Measurements from ENCODE around the gene NKIRAS1. TPM values are rescaled to one million over a fixed set of nuclear protein-coding genes. Genes with fewer than 3 reads are reported as not detected.

The NKIRAS1 gene
- total RNA-seq, 2 experiments from 2014 or later: 4.0 to 4.7 TPM

DNA sequence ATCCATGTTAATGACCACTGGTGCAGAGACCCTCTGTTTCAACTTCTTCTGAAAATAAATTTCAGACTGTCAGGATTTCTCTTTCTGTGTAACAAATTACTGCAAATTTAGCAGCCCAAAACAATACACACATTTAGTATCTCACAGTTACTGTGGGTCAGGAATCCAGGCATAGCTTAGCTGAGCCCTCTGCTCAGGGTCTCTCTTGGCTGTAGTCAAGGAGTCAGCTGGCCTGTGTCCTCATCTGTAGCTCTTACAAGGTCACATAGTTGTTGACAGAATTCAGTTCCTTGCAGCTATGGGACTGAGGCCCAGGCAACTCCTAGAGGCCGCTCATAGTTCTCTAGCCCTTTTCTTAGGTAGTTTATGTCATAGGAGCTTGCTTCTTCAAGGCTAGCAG is 51.9 kb downstream of the NKIRAS1 start:
- POLR2A ChIA-PET: interaction anchor here (0.6 to 1.3 kb wide), 2 partner anchors 9 to 59 kb away, joined by 3 read pairs; no protein-coding TSS in a partner anchor
- H3K36me3 ChIP-seq (ENCODE audit: insufficient read depth, low read length): peaks cover 16% of the 10 kb centered on the region; the same call in 1 of the 2 replicates
- H2AFZ ChIP-seq (ENCODE audit: low read length): no peak overlapping the region
- H3K4me3 ChIP-seq (ENCODE audit: low read depth, low read length, poor library complexity, severe bottlenecking): no peak overlapping the region
- no peaks in the 10 kb centered on the region for H3K9me2 ChIP-seq (ENCODE audit: insufficient read depth, low read length)
- H3K79me2 ChIP-seq (ENCODE audit: insufficient read depth, low read depth, low read length): peaks cover 44% of the 10 kb centered on the region; the same call in 1 of the 2 replicates
- H3K9me3 ChIP-seq (ENCODE audit: low read length): no peaks in the 10 kb centered on the region
- CTCF ChIA-PET (ENCODE audit: unreplicated experiment): no interaction called here
- H3K4me2 ChIP-seq (ENCODE audit: low read length): no peak overlapping the region
- BruUV-seq (replicated peaks): no TSS peak
- peaks cover 29% of the 10 kb centered on the region for H3K4me1 ChIP-seq (ENCODE audit: insufficient read depth, low read length, poor library complexity, severe bottlenecking)
- intact Hi-C loops (cut with micrococcal nuclease; ENCODE audit: unreplicated experiment): no loop called here
- DNase-seq (ENCODE audit: low spot score): no peak
- TF ChIP-seq, protein P1, sequence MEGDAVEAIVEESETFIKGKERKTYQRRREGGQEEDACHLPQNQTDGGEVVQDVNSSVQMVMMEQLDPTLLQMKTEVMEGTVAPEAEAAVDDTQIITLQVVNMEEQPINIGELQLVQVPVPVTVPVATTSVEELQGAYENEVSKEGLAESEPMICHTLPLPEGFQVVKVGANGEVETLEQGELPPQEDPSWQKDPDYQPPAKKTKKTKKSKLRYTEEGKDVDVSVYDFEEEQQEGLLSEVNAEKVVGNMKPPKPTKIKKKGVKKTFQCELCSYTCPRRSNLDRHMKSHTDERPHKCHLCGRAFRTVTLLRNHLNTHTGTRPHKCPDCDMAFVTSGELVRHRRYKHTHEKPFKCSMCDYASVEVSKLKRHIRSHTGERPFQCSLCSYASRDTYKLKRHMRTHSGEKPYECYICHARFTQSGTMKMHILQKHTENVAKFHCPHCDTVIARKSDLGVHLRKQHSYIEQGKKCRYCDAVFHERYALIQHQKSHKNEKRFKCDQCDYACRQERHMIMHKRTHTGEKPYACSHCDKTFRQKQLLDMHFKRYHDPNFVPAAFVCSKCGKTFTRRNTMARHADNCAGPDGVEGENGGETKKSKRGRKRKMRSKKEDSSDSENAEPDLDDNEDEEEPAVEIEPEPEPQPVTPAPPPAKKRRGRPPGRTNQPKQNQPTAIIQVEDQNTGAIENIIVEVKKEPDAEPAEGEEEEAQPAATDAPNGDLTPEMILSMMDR (conservative IDR thresholded peaks at IDR 0.05; ENCODE audit: low read length): no peak
- TF ChIP-seq EZH2phosphoT487 (IDR thresholded peaks at IDR 0.05; ENCODE audit: borderline replicate concordance, low read depth, low read length): no peak
- no peak overlapping the region for H3K27ac ChIP-seq (ENCODE audit: low read depth, low read length, poor library complexity, severe bottlenecking)
- 0 out of 2 replicates have a peak, but pooled peaks cover 22% of the 10 kb centered on the region for H4K20me1 ChIP-seq (ENCODE audit: insufficient read depth, low read length)

DNA sequence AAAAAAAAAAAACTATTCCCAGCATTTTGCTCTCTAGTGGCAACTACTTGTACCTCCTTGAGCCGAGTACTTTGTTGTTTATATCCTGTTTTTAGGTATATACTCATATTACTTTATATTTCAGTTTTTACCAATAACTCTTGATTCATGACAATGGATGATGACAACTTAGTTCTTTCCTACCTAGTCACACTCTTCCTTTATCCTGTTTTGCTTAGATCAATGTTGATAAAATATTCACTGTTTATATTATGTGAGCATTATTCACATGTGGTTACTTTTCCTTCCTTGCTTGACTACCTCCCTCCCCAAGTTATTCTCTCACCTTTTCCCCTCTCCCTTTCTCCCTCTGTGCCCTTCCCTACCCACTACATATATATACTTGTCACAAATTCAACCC is 53.7 kb downstream of the NKIRAS1 start:
- H3K9me3 ChIP-seq (ENCODE audit: low read length): no peaks in the 10 kb centered on the region
- H3K4me3 ChIP-seq (ENCODE audit: low read depth, low read length, poor library complexity, severe bottlenecking): no peak overlapping the region
- no peak overlapping the region for H3K27ac ChIP-seq (ENCODE audit: low read depth, low read length, poor library complexity, severe bottlenecking)
- ChIA-PET POLR2A (interaction anchor here (0.5 to 0.9 kb wide), 3 partner anchors 9 to 336 kb away, joined by 3 to 4 read pairs (median 3); no protein-coding TSS in a partner anchor), CTCF (ENCODE audit: unreplicated experiment) (no interaction called here)
- H3K4me1 ChIP-seq (ENCODE audit: insufficient read depth, low read length, poor library complexity, severe bottlenecking): peaks cover 38% of the 10 kb centered on the region
- TF ChIP-seq, protein P1 (conservative IDR thresholded peaks at IDR 0.05; ENCODE audit: low read length): no peak
- no peak for TF ChIP-seq EZH2phosphoT487 (IDR thresholded peaks at IDR 0.05; ENCODE audit: borderline replicate concordance, low read depth, low read length)
- H3K36me3 ChIP-seq (ENCODE audit: insufficient read depth, low read length): peaks cover 16% of the 10 kb centered on the region; the same call in 1 of the 2 replicates
- DNase-seq (ENCODE audit: low spot score): no peak
- BruUV-seq (replicated peaks): no TSS peak
- H3K9me2 ChIP-seq (ENCODE audit: insufficient read depth, low read length): no peaks in the 10 kb centered on the region
- no peak overlapping the region for H3K4me2 ChIP-seq (ENCODE audit: low read length)
- peaks cover 32% of the 10 kb centered on the region; the same call in 1 of the 2 replicates for H4K20me1 ChIP-seq (ENCODE audit: insufficient read depth, low read length)
- intact Hi-C loops (cut with micrococcal nuclease; ENCODE audit: unreplicated experiment): no loop called here
- no peak overlapping the region for H2AFZ ChIP-seq (ENCODE audit: low read length)
- H3K79me2 ChIP-seq (ENCODE audit: insufficient read depth, low read depth, low read length): peaks cover 49% of the 10 kb centered on the region

DNA sequence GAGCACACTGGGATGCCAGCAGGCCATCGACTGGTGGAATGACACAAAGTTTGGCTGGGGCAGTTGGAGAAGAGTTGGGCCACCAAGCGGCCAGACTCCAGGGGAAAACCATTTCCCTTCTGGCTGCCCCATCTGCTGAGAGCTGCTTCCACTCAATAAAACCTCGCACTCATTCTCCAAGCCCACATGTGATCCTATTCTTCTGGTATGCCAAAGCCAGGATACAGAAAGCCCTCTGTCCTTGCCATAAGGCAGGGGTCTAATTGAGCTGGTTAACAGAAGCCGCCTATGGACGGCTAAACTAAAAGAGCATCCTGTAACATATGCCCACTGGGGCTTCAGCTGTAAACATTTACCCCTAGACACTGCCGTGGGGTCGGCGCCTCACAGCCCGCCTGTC is 55.1 kb downstream of the NKIRAS1 start:
- peaks cover 43% of the 10 kb centered on the region for H3K79me2 ChIP-seq (ENCODE audit: insufficient read depth, low read depth, low read length)
- H3K27ac ChIP-seq (ENCODE audit: low read depth, low read length, poor library complexity, severe bottlenecking): no peak overlapping the region
- H4K20me1 ChIP-seq (ENCODE audit: insufficient read depth, low read length): peaks cover 37% of the 10 kb centered on the region
- H3K36me3 ChIP-seq (ENCODE audit: insufficient read depth, low read length): peaks cover 16% of the 10 kb centered on the region; the same call in 1 of the 2 replicates
- ChIA-PET POLR2A (interaction anchor here (0.6 to 0.8 kb wide), 2 partner anchors 26 to 638 kb away, joined by 3 to 4 read pairs; no protein-coding TSS in a partner anchor), CTCF (ENCODE audit: unreplicated experiment) (no interaction called here)
- H3K4me2 ChIP-seq (ENCODE audit: low read length): no peak overlapping the region
- H3K9me3 ChIP-seq (ENCODE audit: low read length): no peaks in the 10 kb centered on the region
- H2AFZ ChIP-seq (ENCODE audit: low read length): no peak overlapping the region
- intact Hi-C loops (cut with micrococcal nuclease; ENCODE audit: unreplicated experiment): no loop called here
- no peaks in the 10 kb centered on the region for H3K9me2 ChIP-seq (ENCODE audit: insufficient read depth, low read length)
- H3K4me1 ChIP-seq (ENCODE audit: insufficient read depth, low read length, poor library complexity, severe bottlenecking): peaks cover 39% of the 10 kb centered on the region
- no TSS peak for BruUV-seq (replicated peaks)
- no peak for DNase-seq (ENCODE audit: low spot score)
- no peak overlapping the region for H3K4me3 ChIP-seq (ENCODE audit: low read depth, low read length, poor library complexity, severe bottlenecking)
- TF ChIP-seq, protein P1 (conservative IDR thresholded peaks at IDR 0.05; ENCODE audit: low read length): no peak
- no peak for TF ChIP-seq EZH2phosphoT487 (IDR thresholded peaks at IDR 0.05; ENCODE audit: borderline replicate concordance, low read depth, low read length)

Measured in OCI-LY7 (cell line).